ENCODE results near the gene PPP2R2C.

- TF ChIP-seq CTCF (conservative IDR thresholded peaks at IDR 0.05; ENCODE audit: low read length) (no peak), EZH2phosphoT487 (IDR thresholded peaks at IDR 0.05; ENCODE audit: borderline replicate concordance, low read depth, low read length) (no peak)
Measured at GRCh38 chr4:6298852-6299251, 173.6 kb downstream of the PPP2R2C start.

Measured in OCI-LY7 (cell line).